ENCODE results near the gene GLOD4. TPM values are rescaled to one million over a fixed set of nuclear protein-coding genes. Genes with fewer than 3 reads are reported as not detected.

GLOD4 gene
- 87.9 to 139 TPM (median 97.2 TPM) in 5 replicates for total RNA-seq (2022; extraction: Qiagen RNA extraction)

GRCh38 chr17:781805-782731 lies at the start of gene GLOD4, which contains the start of gene MRM3:
Gene GLOD4 (minus strand): TSS chr17:782280. CDS start chr17:782255, 25 bp downstream.
Gene MRM3 (plus strand): TSS chr17:782353. CDS start chr17:782379, 26 bp downstream.

GRCh38 chr17:752002-752619 lies 30.0 kb downstream of the GLOD4 start, which contains the start of gene GEMIN4:
Gene GEMIN4 (minus strand): TSS chr17:752264. CDS start chr17:752142, 122 bp downstream.

GRCh38 chr17:732067-732901 lies 49.8 kb downstream of the GLOD4 start, which contains the start of gene TLCD3A:
Gene TLCD3A (plus strand): TSS chr17:732596. CDS start chr17:732648, 52 bp downstream.

Other genes starting within 250 kb of the GLOD4 start
- gene VPS53, start 67.4 kb downstream of the GLOD4 start, total RNA-seq (2022; extraction: Qiagen RNA extraction) = 23.6 to 26.2 TPM (median 25.4 TPM) in 5 replicates
- 52.0 to 58.2 TPM (median 57.0 TPM) in 5 replicates for gene TLCD3A, start 49.7 kb downstream of the GLOD4 start, total RNA-seq (2022; extraction: Qiagen RNA extraction)
- 52.0 to 57.6 TPM (median 55.2 TPM) in 5 replicates for gene GEMIN4, start 30.0 kb downstream of the GLOD4 start, total RNA-seq (2022; extraction: Qiagen RNA extraction)
- gene MRM3, start 73 bp upstream of the GLOD4 start, total RNA-seq (2022; extraction: Qiagen RNA extraction) = 41.0 to 48.3 TPM (median 43.3 TPM) in 5 replicates
- gene NXN, start 197.5 kb upstream of the GLOD4 start, total RNA-seq (2022; extraction: Qiagen RNA extraction) = 21.5 to 27.5 TPM (median 23.4 TPM) in 5 replicates
- gene TIMM22, start 214.8 kb upstream of the GLOD4 start, total RNA-seq (2022; extraction: Qiagen RNA extraction) = 27.6 to 32.0 TPM (median 30.3 TPM) in 5 replicates

Data from A549 treated with AZD2906 at 1 μM for 4 hours (cell line).